NB4 (cell line): ENCODE results near the gene SPTBN2.

Experiments used
- DNase-seq: peaks from one replicate; pipeline ENCODE4 v3.0.0; 2010; ENCODE audit warnings: low read depth
- H3K4me3 ChIP-seq: one replicate; pipeline ENCODE4 v1.5.1; 2011; ENCODE audit warnings: mild to moderate bottlenecking, low read depth, low read length, moderate library complexity
- CTCF ChIP-seq: IDR thresholded peaks from one replicate; pipeline ENCODE4 v1.5.1; 2012; ENCODE audit warnings: low read depth, low read length
- MAX ChIP-seq: IDR thresholded peaks from 2 replicates; pipeline ENCODE4 v1.6.1; 2011; ENCODE audit warnings: low read depth, low read length
- MYC ChIP-seq: IDR thresholded peaks from 2 replicates; pipeline ENCODE4 v1.6.1; 2011; ENCODE audit warnings: low read depth, low read length
- POLR2A ChIP-seq: IDR thresholded peaks from 2 replicates; pipeline ENCODE4 v1.6.1; 2011; ENCODE audit warnings: mild to moderate bottlenecking; ENCODE audit not compliant: insufficient read length; ENCODE audit errors: extremely low read depth

SPTBN2 gene

DNA sequence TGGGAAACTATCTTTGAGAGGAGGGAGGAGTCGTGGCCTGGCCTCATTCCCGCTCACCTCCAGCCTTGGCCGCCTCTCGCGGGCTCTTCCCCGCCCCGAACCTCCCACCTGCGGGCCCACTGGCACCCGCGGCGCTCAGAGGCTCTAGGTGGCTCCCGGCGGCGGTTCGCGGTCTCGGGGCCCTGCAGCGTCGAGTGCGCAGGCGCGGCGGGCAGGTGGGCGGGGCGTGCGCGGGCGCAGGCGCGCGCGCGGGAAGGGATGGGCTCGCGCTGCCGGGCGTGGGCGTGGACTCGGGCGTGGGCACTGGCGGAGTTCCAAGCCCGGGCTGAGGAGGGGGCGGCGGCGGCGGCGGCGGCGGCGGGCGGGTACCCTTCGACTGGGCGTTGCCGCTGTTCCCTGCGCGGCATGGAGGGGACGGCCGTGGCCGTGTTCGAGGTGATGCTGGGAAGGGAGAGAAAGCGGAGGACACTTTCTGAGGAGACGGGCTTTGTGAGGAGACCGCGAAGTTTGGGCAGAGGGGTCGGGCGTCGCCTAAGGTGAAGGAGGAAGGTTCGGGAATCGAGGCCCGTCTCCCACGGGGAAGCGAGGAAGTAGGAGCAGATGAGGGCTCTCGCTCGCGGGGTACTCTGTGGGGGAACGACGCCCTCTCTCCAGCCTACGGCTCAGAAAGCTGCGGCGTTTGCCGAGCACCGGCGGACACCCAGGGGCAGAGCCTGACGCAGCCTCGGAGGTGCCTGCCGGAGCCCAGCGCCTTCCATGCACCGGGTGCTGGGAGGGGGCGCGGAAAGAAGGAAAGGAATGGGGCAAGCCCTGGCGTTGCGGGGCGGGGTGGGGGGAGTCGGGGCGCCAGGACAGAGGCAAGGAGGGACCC, 15.7 kb upstream of the SPTBN2 start:
- no peak for TF ChIP-seq MYC
- TF ChIP-seq POLR2A, result peak; percentile 89
- DNase-seq, result peak; percentile 80
- H3K4me3 ChIP-seq, result peak overlapping the region; percentile 80

- no peak for DNase-seq
- H3K4me3 ChIP-seq, result no peak overlapping the region
- TF ChIP-seq MAX, result no peak
- no peak for TF ChIP-seq MYC
- TF ChIP-seq POLR2A, result no peak
- TF ChIP-seq CTCF, result no peak
Observed at GRCh38 chr11:66743271-66743968, 14.4 kb upstream of the SPTBN2 start.

DNA sequence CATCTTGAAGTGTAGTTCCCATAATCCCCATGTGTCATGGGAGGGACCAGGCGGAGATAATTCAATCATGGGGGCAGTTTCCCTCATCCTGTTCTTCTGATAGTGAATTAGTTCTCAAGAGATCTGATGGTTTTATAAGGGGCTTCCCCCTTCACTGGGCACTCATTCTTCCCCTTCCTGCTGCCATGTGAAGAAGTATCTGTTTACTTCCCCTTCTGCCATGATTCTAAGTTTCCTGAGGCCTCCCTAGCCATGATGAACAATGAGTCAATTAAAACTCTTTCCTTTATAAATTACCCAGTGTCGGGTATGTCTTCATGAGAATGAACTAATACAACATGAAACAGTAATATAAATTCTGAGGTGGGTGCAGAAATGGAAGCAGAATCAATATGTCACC, 12.1 kb upstream of the SPTBN2 start:
- peak; percentile 36 for DNase-seq
- no peak overlapping the region for H3K4me3 ChIP-seq
- TF ChIP-seq MYC (no peak), POLR2A (no peak), MAX (no peak), CTCF (no peak)

GRCh38 chr11:66739983-66740382, 11.0 kb upstream of the SPTBN2 start:
- H3K4me3 ChIP-seq, result no peak overlapping the region
- no peak for DNase-seq
- TF ChIP-seq CTCF (no peak), MAX (no peak), POLR2A (no peak), MYC (no peak)

DNA sequence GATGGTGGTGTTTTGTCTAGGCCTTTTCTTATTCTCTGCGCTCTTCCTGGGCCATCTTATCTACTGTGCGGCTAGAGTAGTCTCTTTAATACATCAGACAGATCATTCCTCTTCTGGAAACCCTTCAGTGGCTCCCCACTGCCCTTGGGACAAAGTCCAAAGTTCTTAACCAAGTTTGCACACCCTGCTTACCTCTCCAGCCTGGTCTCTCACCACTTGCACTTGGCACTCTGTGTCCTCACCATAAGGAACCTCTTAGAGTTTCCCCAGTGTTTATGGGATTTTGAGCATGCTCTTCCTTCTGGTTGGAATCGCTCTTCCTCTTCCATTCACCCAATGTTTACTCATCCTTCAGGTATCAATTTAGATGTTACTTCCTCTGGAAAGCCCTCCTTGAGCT, 5.2 kb upstream of the SPTBN2 start:
- TF ChIP-seq POLR2A (no peak), MAX (no peak), MYC (no peak), CTCF (no peak)
- DNase-seq, result no peak
- H3K4me3 ChIP-seq, result no peak overlapping the region

- TF ChIP-seq POLR2A (no peak), CTCF (no peak), MYC (no peak), MAX (no peak)
- no peak for DNase-seq
- no peak overlapping the region for H3K4me3 ChIP-seq
Observed at GRCh38 chr11:66729447-66729846, 431 bp upstream of the SPTBN2 start.
